ENCODE measurements around the gene RSPH1.

Gene RSPH1

GRCh38 chr21:42507418-42507817, 11.4 kb upstream of the RSPH1 start:
- no peak for ATAC-seq
- TF ChIP-seq OSR1 (CRISPR knock-in tag; IDR thresholded peaks at IDR 0.05) = no peak

- no peak for ATAC-seq
Measured at GRCh38 chr21:42505090-42505726, 9.2 kb upstream of the RSPH1 start.

GRCh38 chr21:42503711-42504110, 7.7 kb upstream of the RSPH1 start:
- ATAC-seq = no peak
- TF ChIP-seq OSR1 (CRISPR knock-in tag; IDR thresholded peaks at IDR 0.05) (no peak), BACH2 (CRISPR knock-in tag; IDR thresholded peaks at IDR 0.05; ENCODE audit: borderline replicate concordance) (no peak), ZNF70 (CRISPR knock-in tag; IDR thresholded peaks at IDR 0.05) (no peak), ZNF565 (CRISPR knock-in tag; conservative IDR thresholded peaks at IDR 0.05; ENCODE audit: low read depth) (no peak)

More at GRCh38 chr21:42505090-42505726, 9.2 kb upstream of the RSPH1 start:
- TF ChIP-seq ZNF70 (CRISPR knock-in tag; IDR thresholded peaks at IDR 0.05) (no peak), ZNF565 (CRISPR knock-in tag; conservative IDR thresholded peaks at IDR 0.05; ENCODE audit: low read depth) (no peak), POU6F1 (CRISPR knock-in tag; IDR thresholded peaks at IDR 0.05; ENCODE audit: borderline replicate concordance, low read depth) (no peak), CSRNP3 (CRISPR knock-in tag; IDR thresholded peaks at IDR 0.05) (no peak), ISL1 (CRISPR knock-in tag; IDR thresholded peaks at IDR 0.05) (no peak), PPARA (CRISPR knock-in tag; IDR thresholded peaks at IDR 0.05; ENCODE audit: borderline replicate concordance) (no peak), RARB (CRISPR knock-in tag; IDR thresholded peaks at IDR 0.05) (no peak), BACH2 (CRISPR knock-in tag; IDR thresholded peaks at IDR 0.05; ENCODE audit: borderline replicate concordance) (no peak), ZNF8 (CRISPR knock-in tag; IDR thresholded peaks at IDR 0.05) (no peak), ARNTL (CRISPR knock-in tag; IDR thresholded peaks at IDR 0.05; ENCODE audit: borderline replicate concordance, low read depth) (no peak), CSDC2 (CRISPR knock-in tag; IDR thresholded peaks at IDR 0.05) (no peak)

- TF ChIP-seq CSRNP3 (CRISPR knock-in tag; IDR thresholded peaks at IDR 0.05) = no peak
- no peak for TF ChIP-seq ZNF70 (CRISPR knock-in tag; IDR thresholded peaks at IDR 0.05)
- TF ChIP-seq ISL1 (CRISPR knock-in tag; IDR thresholded peaks at IDR 0.05) = no peak
- TF ChIP-seq PATZ1 (CRISPR knock-in tag; IDR thresholded peaks at IDR 0.05; ENCODE audit: borderline replicate concordance) = no peak
- TF ChIP-seq ZFP3 (CRISPR knock-in tag; IDR thresholded peaks at IDR 0.05) = no peak
- TF ChIP-seq CSDC2 (CRISPR knock-in tag; IDR thresholded peaks at IDR 0.05) = no peak
- no peak for TF ChIP-seq ZC3H10 (CRISPR knock-in tag; IDR thresholded peaks at IDR 0.05)
- TF ChIP-seq OSR1 (CRISPR knock-in tag; IDR thresholded peaks at IDR 0.05) = no peak
- no peak for TF ChIP-seq TSHZ2 (CRISPR knock-in tag; IDR thresholded peaks at IDR 0.05)
- no peak for TF ChIP-seq CREB5 (CRISPR knock-in tag; IDR thresholded peaks at IDR 0.05; ENCODE audit: low read depth)
- TF ChIP-seq TCF4 (CRISPR knock-in tag; IDR thresholded peaks at IDR 0.05; ENCODE audit: borderline replicate concordance) = no peak
- TF ChIP-seq RARB (CRISPR knock-in tag; IDR thresholded peaks at IDR 0.05) = no peak
- TF ChIP-seq ZNF8 (CRISPR knock-in tag; IDR thresholded peaks at IDR 0.05) = no peak
- TF ChIP-seq BACH2 (CRISPR knock-in tag; IDR thresholded peaks at IDR 0.05; ENCODE audit: borderline replicate concordance) = no peak
- TF ChIP-seq ZNF565 (CRISPR knock-in tag; conservative IDR thresholded peaks at IDR 0.05; ENCODE audit: low read depth) = no peak
- TF ChIP-seq ESRRG (CRISPR knock-in tag; IDR thresholded peaks at IDR 0.05) = no peak
- TF ChIP-seq SNAI2 (CRISPR knock-in tag; IDR thresholded peaks at IDR 0.05) = no peak
- TF ChIP-seq PPARA (CRISPR knock-in tag; IDR thresholded peaks at IDR 0.05; ENCODE audit: borderline replicate concordance) = no peak
- TF ChIP-seq GLIS3 (CRISPR knock-in tag; IDR thresholded peaks at IDR 0.05) = no peak
- no peak for ATAC-seq
Measured at GRCh38 chr21:42500736-42501135, 4.7 kb upstream of the RSPH1 start.
